ENCODE data around the gene SLC22A25.
"Not testable (repeated sequence)": the region's sequence is repeated elsewhere in the genome, so short reads cannot be mapped to it uniquely, and the experiment has no call there.

The SLC22A25 gene

DNA sequence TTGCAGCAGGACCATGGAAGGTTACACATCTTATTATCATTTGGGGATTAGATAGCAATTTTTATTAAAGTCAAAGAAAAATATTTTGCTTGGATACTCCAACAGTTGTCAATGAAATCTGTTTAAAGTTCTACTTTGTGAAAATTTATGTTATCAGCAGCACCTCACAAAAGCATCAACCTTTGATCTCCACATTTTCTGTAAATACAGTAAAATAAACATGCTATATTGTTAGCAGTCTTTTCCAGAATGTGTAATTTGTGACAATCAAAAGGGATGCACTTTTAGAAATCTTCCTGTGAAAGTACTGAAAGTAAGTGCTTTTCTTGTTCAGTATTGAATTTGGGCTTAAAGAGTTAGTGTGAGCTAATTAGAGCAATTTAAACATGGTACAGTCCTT is 4.1 kb downstream of the SLC22A25 start:
- in situ Hi-C loops (cut with HindIII; ENCODE audit: low pct_ligation_motif_present, low pct_unique_long_range_greater_than_20kb, low sequenced_read_pairs): no loop called here
- no peak for DNase-seq

DNA sequence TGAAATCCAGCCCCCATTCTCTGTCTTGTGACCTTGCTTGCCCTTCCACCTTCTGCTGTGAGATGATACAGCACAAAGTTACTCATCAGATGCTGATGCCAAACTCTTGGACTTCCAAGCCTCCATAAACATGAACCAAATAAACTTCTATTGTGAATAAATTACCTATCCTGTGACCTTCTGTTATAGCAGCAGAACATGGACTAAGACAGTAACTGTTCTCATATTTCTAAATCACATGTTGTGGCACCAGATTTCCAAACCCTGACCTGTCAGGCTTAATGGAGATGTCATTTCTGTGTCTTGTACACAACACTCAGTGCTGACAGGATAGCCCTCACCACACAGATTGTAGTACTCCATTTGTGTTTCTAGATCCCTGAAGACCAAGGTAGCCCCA is 6.0 kb downstream of the SLC22A25 start:
- DNase-seq: no peak
- in situ Hi-C loops (cut with HindIII; ENCODE audit: low pct_ligation_motif_present, low pct_unique_long_range_greater_than_20kb, low sequenced_read_pairs): no loop called here

DNA sequence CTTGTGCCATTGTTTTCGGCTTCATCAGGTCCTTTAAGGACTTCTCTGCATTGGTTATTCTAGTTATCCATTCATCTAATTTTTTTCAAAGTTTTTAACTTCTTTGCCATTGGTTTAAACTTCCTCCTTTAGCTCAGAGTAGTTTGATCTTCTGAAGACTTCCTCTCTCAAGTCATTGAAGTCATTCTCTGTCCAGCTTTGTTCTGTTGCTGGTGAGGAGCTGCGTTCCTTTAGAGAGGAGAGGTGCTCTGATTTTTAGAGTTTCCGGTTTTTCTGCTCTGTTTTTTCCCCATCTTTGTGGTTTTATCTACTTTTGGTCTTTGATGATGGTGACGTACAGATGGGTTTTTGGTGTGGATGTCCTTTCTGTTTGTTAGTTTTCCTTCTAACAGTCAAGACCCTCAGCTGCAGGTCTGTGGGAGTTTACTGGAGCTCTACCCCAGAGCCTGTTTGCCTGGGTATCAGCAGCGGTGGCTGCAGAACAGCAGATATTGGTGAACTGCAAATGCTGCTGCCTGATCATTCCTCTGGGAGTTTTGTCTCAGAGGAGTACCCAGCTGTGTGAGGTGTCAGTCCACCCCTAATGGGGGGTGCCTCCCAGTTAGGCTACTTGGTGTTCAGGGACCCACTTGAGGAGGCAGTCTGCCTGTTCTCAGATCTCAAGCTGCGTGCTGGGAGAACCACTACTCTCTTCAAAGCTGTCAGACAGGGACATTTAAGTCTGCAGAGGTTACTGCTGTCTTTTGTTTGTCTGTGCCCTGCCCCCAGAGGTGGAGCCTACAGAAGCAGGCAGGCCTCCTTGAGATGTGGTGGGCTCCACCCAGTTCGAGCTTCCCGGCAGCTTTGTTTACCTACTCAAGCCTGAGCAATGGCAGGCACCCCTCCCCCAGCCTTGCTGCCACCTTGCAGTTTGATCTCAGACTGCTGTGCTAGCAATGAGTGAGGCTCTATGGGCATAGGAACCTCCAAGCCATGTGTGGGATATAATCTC is 7.6 kb downstream of the SLC22A25 start:
- in situ Hi-C loops (cut with HindIII; ENCODE audit: low pct_ligation_motif_present, low pct_unique_long_range_greater_than_20kb, low sequenced_read_pairs); DNase-seq: not testable (repeated sequence)

DNA sequence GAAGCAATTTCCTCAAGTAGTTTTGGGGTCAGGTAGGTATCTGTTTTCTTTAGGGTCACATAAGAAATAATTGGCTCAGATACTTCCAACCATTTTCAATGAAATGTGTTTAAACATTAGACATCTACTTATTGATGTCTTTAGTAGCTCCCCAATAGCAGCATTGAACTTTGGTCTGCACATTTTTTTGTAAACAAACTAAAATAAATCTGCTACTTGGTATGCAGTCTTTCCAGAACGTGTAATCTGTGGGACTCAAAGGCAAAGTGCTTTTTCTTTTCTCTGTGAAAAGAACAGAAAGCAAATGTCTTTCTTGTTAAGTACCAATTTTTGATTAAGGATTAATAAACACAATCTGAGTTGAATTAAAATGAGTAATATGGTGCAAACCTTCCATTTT is 13.6 kb downstream of the SLC22A25 start:
- in situ Hi-C loops (cut with HindIII; ENCODE audit: low pct_ligation_motif_present, low pct_unique_long_range_greater_than_20kb, low sequenced_read_pairs): no loop called here
- DNase-seq: no peak

DNA sequence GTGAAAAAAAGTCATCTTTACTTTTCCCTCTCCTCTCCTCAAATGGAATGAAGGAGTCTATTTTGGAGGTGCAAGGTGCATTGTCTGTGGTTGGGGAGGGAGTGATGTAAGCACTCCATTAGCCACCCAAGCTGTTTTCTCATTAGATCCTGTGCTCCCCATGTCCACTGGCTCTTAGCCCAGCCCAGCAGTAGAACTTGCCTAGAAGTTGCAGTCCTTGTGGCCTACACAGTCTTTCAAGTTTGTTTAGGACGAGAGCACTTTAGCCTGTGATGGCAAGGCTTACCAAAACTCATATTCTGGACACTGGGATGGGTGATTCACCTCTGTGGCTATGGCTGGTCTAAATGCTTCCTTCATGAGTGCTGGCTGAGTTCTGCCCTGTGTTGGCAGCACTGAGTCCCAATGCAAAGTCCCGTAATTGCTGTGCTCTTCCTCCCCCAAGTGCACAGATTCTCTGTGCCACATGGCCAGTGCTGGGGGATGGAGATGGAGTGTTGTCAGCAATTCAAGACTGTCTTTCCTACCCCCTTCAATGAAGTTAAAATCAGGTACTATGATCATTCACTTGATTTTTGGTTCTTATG is 15.8 kb downstream of the SLC22A25 start:
- no peak for DNase-seq
- in situ Hi-C loops (cut with HindIII; ENCODE audit: low pct_ligation_motif_present, low pct_unique_long_range_greater_than_20kb, low sequenced_read_pairs): no loop called here

DNA sequence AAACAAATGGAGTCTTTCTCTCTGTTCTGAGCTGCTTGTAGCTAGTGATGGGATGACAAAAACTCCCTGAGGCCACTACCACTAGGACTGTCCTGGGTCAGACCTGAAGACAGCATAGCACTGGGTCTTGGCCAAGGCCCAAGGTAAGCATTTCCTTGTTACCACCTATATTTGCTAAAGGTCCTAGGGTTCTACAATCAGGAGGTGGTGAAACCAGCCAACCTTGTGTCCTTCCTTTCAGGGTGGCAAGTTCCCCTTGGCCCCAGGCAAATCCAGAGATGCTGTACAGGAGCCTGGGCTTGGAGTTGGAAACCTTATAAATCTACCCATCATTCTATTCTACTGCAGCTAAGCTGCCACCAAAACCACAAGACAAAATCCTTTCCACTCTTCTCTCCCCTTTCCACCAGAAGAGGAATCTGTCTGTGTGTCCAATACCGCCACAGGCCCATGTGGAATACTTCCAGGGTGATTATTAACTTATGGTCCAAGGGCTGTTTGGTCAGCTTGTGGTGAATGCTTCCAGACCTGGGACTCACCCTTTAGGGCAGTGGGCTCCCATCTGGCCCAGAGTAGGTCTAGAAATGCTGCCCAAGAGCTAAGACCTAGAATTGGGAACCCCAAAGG is 16.8 kb downstream of the SLC22A25 start:
- no peak for DNase-seq
- in situ Hi-C loops (cut with HindIII; ENCODE audit: low pct_ligation_motif_present, low pct_unique_long_range_greater_than_20kb, low sequenced_read_pairs): no loop called here

DNA sequence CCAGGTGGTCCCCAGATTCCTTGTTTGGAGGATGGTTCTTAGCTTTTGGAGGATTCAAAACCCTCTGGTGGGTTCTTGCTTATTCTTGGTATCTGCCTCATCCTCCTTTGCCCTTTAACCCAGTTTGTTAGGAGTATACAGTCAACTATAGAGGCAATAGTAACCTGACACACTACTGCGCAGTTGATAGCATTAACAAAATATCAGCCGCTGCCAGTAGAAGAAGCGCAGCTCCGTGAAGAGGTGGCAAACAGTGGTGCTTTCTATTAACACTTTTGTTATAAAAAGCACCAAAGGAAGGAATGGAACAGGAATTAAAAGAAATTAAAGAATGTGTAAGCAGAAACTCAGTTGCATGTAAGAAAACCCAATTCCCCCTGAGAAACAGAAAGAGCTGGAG is 29.3 kb downstream of the SLC22A25 start:
- in situ Hi-C loops (cut with HindIII; ENCODE audit: low pct_ligation_motif_present, low pct_unique_long_range_greater_than_20kb, low sequenced_read_pairs): no loop called here
- DNase-seq: no peak

DNA sequence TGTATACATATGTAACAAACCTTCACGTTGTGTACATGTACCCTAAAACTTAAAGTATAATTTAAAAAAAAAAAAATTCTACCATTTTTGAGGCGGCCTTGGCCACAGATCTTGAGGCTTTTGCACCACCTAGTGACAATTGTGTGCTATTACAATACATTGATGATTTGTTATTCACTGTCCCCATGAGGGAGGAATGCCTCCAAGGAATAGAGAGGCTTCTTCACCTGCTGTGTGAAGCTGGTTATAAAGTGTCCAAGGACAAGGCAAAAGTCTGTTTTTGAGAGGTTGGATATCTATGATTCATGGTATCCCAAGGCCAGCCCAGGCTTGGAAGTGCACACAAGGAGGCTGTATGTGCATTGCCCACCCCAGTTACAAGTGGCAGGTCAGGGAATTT is 30.7 kb downstream of the SLC22A25 start:
- peak; percentile 19 for DNase-seq
- in situ Hi-C loops (cut with HindIII; ENCODE audit: low pct_ligation_motif_present, low pct_unique_long_range_greater_than_20kb, low sequenced_read_pairs): no loop called here

DNA sequence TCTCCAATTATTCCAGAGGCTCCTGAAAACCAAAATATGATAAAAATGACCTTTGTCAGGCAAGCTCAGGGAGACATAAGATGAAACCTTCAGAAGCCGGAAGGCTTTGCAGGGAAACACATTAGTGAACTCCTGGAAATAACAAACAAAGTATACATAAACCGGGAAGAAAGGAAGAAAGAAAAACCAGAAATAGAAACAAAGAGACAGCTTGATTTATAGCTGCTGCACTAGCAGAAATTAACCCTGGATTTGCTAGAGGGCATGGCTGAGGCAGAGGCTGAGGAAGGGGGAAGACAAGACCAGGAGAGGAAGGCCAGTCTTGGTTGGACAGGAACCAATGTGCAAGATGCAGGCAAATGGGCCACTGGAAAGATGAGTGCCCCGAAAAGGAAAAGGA is 33.3 kb downstream of the SLC22A25 start:
- DNase-seq: no peak
- in situ Hi-C loops (cut with HindIII; ENCODE audit: low pct_ligation_motif_present, low pct_unique_long_range_greater_than_20kb, low sequenced_read_pairs): no loop called here

Data from ACHN (cell line).